ENCODE data around the gene HOXA2.

HOXA2 gene

DNA sequence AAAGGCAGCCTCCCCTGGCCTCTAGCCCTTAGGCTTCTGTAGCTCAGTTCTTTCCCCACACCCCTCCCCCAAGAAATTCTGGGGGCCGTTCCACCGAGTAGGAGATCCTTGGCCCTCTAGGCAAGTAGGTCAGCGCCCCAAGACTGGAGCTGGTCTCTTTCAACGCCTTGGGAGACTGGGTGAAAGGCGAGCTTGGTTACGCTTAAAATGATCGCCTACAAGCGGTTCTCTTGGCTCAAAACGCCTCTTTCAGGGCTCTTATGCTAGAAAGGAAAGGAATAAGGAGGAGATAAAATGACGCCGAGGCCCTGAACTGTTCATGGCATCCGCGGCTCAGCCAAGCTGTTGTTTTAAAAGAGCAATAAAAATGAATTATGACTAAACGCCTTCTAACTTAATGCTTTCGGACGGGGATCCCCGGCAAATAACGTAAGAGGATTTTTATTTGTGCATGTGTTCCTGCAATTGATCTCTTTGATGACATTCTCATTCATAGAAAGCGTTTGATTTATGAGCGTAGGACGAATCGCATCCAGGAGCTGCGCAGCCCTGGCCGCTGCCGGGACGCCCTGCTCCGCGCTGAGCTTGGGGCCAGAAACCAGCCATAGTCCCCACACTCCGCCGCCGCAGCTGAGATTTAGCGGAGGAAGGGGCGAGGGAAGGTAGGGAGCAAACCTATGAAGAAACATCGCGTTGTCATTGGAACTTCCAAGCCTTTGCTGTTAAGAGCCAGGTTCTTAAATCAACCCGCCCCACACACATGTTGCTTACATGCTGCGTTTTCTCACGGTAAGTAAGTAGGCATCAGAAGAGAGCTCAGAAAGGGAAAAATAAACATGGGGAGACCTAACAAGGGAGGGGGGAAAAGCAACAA, 3.7 kb downstream of the HOXA2 start:
- no peak for DNase-seq (ENCODE audit: low read depth)
- H3K4me3 ChIP-seq (ENCODE audit: low read depth, low read length), result no peak overlapping the region
- TF ChIP-seq, protein P1, sequence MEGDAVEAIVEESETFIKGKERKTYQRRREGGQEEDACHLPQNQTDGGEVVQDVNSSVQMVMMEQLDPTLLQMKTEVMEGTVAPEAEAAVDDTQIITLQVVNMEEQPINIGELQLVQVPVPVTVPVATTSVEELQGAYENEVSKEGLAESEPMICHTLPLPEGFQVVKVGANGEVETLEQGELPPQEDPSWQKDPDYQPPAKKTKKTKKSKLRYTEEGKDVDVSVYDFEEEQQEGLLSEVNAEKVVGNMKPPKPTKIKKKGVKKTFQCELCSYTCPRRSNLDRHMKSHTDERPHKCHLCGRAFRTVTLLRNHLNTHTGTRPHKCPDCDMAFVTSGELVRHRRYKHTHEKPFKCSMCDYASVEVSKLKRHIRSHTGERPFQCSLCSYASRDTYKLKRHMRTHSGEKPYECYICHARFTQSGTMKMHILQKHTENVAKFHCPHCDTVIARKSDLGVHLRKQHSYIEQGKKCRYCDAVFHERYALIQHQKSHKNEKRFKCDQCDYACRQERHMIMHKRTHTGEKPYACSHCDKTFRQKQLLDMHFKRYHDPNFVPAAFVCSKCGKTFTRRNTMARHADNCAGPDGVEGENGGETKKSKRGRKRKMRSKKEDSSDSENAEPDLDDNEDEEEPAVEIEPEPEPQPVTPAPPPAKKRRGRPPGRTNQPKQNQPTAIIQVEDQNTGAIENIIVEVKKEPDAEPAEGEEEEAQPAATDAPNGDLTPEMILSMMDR (IDR thresholded peaks at IDR 0.05; ENCODE audit: low read depth, low read length, missing control alignments), result no peak

DNA sequence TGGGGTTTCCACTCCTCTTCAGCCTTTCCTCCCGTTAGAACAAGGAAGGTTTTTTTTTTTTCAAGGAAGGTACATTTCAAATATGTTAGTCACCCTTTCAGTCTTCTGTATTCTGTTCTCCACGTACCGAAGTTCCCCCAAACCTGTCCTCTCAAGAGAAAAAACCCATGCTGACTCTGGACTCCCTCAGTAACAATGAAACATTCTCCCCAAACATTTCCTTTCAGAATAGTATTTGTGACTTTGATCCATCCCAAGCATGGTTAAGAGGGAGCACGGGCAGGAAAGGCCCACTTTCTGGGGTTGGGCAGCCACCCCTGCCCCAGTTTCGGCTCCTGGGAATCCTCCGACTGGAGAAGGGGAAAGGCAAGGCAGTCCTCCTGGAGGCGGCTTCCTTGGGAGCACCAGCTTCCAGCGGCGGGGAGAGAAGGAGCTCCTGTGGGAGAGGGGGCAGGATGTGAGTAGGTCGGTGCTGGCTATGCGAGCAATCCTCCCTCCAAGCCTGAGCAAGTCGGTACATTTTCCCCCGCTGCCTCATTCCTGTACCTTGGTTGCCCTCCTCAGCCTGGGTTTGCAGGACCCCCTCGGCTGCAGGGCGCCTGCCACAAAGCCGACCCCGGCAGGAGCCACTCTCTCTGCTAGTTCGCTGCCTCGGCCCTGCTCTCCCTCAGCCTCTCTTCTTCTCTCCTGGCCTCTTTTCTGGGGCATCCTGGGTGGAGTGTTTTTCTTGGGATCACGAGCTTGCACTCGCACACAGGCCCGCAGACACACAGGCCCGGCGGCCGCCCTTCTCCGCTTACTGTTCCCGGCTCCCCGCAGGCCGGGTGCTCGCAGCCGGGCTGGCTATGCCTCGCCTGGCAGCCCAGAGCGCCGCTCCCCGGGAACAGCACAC, 4.6 kb downstream of the HOXA2 start:
- DNase-seq (ENCODE audit: low read depth), result no peak
- TF ChIP-seq, protein P1 (IDR thresholded peaks at IDR 0.05; ENCODE audit: low read depth, low read length, missing control alignments), result no peak
- no peak overlapping the region for H3K4me3 ChIP-seq (ENCODE audit: low read depth, low read length)

DNA sequence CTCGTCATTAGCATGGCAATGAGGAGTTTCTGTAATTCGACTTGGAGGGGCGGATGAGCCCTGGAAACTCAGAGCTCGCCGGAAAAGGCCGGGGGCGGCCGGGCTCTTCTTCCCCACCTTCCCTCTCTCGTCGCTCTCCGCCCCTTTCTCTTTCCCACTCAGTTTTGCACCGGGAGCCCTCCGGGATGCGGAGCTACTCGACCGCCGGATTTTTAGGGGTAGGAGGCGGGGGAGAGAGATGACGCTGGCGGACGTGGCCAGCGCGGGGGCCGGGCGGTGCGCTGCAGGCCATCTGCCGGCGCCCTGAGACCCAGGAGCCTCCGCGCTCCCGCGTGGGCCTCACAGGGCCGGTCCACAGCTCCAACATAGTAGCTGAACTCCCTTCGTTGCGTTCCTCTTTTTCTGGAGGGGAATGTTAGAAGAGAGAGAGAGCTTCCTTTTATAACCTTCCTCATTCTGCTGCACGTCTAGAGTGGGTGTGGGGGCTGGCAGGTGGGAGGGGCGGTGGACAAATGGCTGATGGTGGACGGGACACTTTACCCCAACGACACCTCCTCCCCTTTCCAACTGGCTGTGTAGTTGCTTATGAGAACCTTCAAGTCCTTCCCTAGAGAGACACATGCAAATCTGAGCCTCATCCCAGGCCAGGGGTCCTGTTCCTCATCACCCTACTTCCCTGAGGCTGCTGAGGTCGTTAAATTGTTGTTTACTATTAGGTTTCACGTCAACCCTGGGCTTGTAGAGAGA, 5.5 kb downstream of the HOXA2 start:
- DNase-seq (ENCODE audit: low read depth), result no peak
- peak overlapping the region; percentile 82 for H3K4me3 ChIP-seq (ENCODE audit: low read depth, low read length)
- TF ChIP-seq, protein P1 (IDR thresholded peaks at IDR 0.05; ENCODE audit: low read depth, low read length, missing control alignments), result no peak

DNA sequence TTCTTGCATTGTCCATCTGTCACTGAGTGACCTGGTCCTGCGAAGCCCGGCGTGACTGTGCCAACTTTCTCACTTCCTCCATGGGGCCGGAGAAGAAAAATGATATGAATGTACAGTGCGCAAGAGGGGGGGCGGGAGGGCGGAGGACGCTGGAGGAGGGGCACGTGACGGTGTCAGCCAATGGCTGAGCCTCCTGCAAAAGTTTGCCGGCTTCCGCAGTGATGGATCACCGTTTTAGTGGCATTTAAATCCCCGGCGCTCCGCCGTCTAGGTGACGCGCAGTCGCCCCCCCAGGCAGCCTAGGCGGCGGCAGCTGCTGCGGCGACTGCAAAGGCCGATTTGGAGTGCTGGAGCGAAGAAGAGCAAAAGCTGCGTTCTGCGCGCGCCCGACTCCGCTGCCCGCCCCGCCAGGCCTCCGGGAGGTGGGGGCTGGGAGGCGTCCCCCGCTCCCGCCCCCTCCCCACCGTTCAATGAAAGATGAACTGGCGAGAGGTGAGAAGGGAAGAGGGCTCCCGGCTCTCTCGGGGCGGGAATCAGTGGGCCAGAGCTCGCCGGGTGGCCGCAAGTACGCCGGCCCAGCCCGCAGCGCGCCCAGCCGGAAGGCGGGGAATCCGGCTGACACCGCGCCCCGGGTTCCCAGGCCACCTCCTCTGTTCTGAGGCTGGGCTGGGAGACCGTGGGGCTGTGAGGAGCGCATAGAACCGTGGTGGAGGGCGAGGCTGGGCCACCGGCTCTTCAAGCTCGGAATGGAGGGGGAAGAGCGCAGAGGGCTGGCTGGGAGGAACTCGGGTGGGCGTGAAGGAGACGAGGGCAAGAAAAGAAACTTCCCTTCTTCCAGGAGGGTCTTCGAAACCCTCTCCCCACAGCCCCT, 6.4 kb downstream of the HOXA2 start, which contains the start of gene HOXA1:
Gene HOXA1 (minus strand): TSS at position 104 of the 871 bp plus-strand sequence. CDS start 88 bp downstream, at position 16.
- TF ChIP-seq, protein P1 (IDR thresholded peaks at IDR 0.05; ENCODE audit: low read depth, low read length, missing control alignments), result no peak

DNA sequence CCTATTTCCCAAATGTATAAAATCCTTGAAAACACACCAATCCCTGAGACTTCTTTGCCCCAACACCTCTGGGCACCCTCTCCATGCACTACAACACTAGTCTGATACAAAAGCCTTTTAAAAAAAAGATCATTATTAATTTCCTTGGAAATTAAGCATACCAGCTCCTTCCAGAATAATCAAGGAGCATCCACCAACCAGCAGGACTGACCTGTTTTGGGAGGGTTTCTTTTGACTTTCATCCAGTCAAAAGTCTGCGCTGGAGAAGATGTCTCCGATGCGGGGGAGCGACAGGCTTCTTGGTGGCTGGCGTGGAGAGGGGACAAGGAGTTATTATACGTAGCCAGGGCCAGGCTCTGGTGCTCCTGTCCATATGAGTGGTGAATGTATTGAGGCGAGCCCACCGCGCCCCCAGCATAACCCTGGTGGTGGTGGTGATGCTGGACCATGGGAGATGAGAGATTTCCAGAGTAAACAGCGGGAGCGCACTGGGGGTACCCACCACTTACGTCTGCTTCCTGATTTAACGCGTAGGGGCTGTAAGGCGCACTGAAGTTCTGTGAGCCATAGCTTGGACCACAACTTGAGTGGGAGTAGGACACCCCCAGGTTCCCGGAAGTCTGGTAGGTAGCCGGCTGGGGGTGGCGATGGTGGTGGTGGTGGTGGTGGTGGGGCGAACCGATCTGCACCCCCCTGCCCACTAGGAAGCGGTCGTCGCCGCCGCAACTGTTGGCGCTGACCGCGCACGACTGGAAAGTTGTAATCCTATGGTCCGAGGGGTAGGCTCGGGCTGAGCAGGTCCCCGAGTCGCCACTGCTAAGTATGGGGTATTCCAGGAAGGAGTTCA, 7.2 kb downstream of the HOXA2 start:
- peak overlapping the region; percentile 82 for H3K4me3 ChIP-seq (ENCODE audit: low read depth, low read length)
- TF ChIP-seq, protein P1 (IDR thresholded peaks at IDR 0.05; ENCODE audit: low read depth, low read length, missing control alignments), result no peak
- DNase-seq (ENCODE audit: low read depth), result no peak

More for the DNA sequence above, 6.4 kb downstream of the HOXA2 start, which contains the start of gene HOXA1:
- DNase-seq (ENCODE audit: low read depth), result peak; percentile 53
- peak within 1 kb of the TSS; percentile 82 for H3K4me3 ChIP-seq (ENCODE audit: low read depth, low read length)

All from GM12864 (cell line).